Omental fat pad (tissue), 4 donors: ENCODE results near the gene DDX52. TPM values are rescaled to one million over a fixed set of nuclear protein-coding genes. Genes with fewer than 3 reads are reported as not detected.

Experiments used
- ATAC-seq: fragments of 150-250 bp; one replicate; pipeline ENCODE4 v1.9.1; 2016; ENCODE audit warnings: mild to moderate bottlenecking, moderate library complexity; ENCODE audit not compliant: low FRiP score
- DNase-seq: peaks from one replicate; pipeline ENCODE4 v3.0.0-alpha.2; 2019; ENCODE audit warnings: low spot score
- total RNA-seq, 4 donors: library from RNA; depleted of rRNA; stranded (reverse); fragments of >200 nt; gene quantifications; one replicate each; pipeline ENCODE4 v1.1.0, GENCODE V29; 2016
- TF ChIP-seq, protein P1 (sequence below), 3 donors: fragments of 450-650 bp; IDR thresholded peaks; one replicate each; pipeline ENCODE4 v1.5.1; 2016 to 2017; ENCODE audit warnings: antibody characterized with exemption in 3 of 3, mild to moderate bottlenecking in 3 of 3, moderate library complexity in 2 of 3

DDX52 gene
- total RNA-seq, 4 donors from 2014 or later: 13.1 to 23.9 (median 16.6) TPM

DNA sequence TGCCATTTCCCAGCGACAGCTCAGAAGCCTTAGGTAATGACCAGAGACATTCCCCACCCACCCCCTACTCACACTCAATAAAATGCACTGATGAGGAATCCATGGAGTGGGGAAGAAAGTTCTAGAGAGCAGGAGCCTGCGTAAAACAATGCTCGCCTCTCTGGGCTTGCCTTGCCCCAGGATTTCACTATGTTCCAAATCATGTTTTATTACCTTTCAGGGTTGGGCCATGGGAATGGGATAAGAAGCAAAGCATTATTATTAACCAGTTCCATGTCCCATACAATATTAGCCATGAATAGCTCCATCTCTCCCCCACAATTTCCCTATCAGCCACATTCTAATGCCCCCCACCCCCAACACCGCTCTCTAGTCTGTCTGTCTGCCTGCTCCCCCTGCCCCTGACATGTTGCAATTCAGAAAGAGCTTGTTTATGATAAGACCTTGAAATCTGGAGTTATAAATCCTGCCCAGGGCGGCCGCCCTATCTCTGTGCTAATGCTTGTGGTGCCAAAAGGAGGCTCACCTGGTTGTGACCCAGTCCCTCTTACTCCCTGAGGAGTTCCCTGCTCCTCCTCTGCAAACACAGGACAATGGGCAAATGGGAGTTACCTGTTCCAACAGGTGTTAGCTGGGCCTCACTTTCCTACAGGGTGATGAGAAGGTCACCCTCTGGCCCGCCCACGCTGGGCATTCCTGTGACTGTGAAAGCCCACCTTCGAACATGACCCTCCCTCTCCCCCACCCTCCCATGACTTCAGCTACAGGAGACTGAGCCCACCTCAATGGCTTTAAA is 28.0 kb upstream of the DDX52 start:
- TF ChIP-seq, protein P1, sequence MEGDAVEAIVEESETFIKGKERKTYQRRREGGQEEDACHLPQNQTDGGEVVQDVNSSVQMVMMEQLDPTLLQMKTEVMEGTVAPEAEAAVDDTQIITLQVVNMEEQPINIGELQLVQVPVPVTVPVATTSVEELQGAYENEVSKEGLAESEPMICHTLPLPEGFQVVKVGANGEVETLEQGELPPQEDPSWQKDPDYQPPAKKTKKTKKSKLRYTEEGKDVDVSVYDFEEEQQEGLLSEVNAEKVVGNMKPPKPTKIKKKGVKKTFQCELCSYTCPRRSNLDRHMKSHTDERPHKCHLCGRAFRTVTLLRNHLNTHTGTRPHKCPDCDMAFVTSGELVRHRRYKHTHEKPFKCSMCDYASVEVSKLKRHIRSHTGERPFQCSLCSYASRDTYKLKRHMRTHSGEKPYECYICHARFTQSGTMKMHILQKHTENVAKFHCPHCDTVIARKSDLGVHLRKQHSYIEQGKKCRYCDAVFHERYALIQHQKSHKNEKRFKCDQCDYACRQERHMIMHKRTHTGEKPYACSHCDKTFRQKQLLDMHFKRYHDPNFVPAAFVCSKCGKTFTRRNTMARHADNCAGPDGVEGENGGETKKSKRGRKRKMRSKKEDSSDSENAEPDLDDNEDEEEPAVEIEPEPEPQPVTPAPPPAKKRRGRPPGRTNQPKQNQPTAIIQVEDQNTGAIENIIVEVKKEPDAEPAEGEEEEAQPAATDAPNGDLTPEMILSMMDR (IDR thresholded peaks at IDR 0.05): no peak
- no peak for ATAC-seq
- no peak for DNase-seq

DNA sequence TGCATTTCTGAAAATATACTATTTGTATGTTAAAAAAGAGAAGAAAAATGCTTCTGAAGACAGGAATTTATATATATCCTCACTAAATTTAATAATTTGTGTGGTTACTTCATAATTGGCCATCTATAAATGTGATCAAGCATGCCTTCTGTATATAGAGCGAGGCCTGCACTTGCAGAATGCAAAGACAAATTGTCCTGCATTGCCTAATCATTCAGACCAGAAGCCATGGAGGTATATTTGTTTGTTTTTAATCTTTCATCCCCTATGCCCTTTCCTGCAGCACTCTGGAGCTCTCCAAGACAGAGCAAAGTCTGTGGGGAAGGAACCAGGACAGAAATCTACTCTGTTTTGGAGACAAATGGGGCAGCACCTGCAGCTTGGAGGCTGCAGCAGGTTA is 23.8 kb upstream of the DDX52 start:
- ATAC-seq (no peak), DNase-seq (no peak)
- TF ChIP-seq, protein P1 (IDR thresholded peaks at IDR 0.05): no peak

DNA sequence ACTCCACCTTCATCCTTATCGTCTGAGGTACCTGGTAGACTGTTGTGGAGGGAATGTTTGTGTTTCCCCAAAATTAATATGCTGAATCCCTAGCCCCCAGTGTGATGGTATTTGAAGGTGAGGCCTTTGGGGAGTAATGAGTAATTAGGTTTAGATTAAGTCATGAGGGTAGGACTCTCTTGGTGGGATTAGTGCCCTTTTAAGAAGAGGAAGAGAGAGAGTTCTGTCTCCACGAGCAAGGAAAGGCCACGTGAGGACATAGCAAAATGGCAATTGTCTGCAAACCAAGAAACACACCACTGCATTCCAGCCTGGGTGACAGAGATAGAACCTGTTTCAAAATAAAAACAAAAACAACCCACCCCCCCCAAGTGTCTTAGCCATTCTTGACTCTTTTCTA is 21.0 kb upstream of the DDX52 start:
- ATAC-seq (no peak), DNase-seq (no peak)
- TF ChIP-seq, protein P1 (IDR thresholded peaks at IDR 0.05): no peak

DNA sequence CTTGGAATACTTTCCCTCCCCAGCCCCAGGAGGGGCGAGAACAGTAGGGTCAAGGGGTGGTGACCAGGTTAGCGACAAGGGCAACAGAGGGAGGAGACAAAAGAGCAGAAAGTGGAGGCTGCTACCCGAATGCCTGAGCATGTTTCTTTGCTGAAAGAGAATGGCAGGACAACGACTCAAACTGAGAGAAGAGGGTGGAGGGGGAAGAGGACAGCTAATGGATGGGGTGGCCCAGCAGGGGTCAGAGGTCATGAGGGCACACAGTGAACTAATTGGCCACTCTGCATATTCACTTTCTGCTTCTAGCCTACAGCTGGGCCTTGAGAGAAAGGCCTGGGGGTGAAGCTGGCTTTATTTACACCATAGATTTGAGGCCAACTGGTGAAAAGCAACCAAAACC is 19.1 kb upstream of the DDX52 start:
- TF ChIP-seq, protein P1 (IDR thresholded peaks at IDR 0.05): no peak
- DNase-seq (no peak), ATAC-seq (no peak)

DNA sequence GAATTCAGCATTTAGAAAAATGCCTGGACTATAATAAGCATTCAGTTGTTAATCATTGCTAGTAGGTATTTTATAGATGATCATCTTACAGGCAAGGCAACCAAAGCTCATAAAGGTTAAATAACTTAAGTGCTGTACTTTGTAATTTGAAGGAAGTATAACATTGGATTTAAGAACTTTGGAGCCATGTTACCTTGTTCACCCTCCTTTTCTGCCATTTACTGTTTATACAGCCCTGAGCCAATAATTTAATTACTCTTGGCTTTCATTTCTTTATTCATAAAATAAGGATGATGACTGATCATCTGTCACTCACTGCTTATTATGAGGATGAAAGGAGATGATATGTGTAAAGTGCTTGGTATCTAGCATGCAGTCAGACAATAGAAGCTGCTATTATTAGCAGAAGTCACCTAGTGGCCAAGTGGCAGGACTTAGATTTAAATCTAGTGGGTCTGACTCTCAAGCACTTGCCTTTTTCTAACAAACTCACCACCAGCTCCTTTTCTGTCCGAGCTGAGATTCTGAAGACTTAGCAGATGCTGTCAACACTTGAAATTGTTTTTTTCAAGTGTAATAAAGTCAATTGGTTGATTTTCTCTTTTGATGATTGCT is 18.3 kb upstream of the DDX52 start:
- DNase-seq (no peak), ATAC-seq (no peak)
- TF ChIP-seq, protein P1 (IDR thresholded peaks at IDR 0.05): no peak

DNA sequence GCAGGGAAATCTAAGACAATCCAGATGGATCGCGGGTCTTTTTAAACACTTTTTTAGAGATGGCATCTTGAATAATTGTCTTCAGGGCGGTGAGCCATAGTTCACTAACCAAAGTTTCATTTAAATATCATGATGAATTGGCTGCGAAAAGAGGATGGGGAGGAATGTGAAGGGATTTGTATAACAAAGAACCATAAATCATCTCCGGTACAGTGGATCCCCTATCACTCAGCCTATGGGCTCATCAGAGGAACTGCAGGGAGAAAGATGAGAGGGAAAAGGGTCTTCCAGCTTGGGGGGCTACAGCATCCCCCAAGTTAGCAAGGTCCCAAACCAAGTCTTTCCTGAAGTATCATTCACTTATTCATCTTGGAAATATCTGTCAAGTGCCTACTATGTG is 16.7 kb upstream of the DDX52 start:
- DNase-seq: no peak
- no peak for ATAC-seq
- TF ChIP-seq, protein P1 (IDR thresholded peaks at IDR 0.05): no peak

DNA sequence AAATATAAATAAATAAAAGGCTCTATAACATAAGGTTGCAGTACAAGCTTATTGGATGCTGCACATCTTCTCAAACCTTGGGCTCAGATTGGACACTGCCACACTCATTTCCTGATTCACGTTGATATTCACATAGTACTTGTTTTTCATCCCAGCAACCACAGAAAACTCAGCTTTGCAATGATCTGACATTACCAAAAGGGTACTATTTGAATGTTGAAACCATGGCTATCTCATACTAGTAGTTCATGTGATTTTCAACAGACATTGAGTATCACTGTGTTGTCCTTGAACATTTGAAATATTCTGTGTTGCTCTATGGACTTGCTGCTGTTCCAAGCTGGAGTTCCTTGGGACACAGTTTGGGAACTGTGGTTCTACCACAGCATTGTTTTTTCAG is 14.0 kb upstream of the DDX52 start:
- TF ChIP-seq, protein P1 (IDR thresholded peaks at IDR 0.05): no peak
- no peak for ATAC-seq
- DNase-seq: no peak
